Smooth muscle cell (in vitro differentiated cells): ENCODE measurements around the gene ARL15. TPM values are rescaled to one million over a fixed set of nuclear protein-coding genes. Genes with fewer than 3 reads are reported as not detected.
"Not testable (repeated sequence)": the region's sequence is repeated elsewhere in the genome, so short reads cannot be mapped to it uniquely, and the experiment has no call there.

Source experiments
- DNase-seq: peaks from one replicate; lab custom pipeline; 2025; ENCODE audit not compliant: unreplicated experiment; lab: John Stamatoyannopoulos, UW
- H2AFZ ChIP-seq: fragments of 200-600 bp; sonication (generic); 2 replicates; pipeline ENCODE4 v1.6.0; 2016; ENCODE audit warnings: antibody characterized with exemption, low read depth, mild to moderate bottlenecking
- H3F3A ChIP-seq: fragments of 200-600 bp; sonication (generic); 2 replicates; pipeline ENCODE4 v1.6.0; 2017; ENCODE audit warnings: antibody characterized with exemption, low read depth
- H3K27ac ChIP-seq: fragments of 200-600 bp; sonication (generic); 2 replicates; pipeline ENCODE4 v1.5.1; 2016; ENCODE audit warnings: low read depth, mild to moderate bottlenecking
- H3K27me3 ChIP-seq: fragments of 200-600 bp; sonication (generic); 2 replicates; pipeline ENCODE4 v1.6.1; 2016; ENCODE audit warnings: low read depth, mild to moderate bottlenecking
- H3K36me3 ChIP-seq: fragments of 200-600 bp; sonication (generic); 2 replicates; pipeline ENCODE4 v1.5.1; 2016; ENCODE audit warnings: low read depth
- H3K4me1 ChIP-seq: fragments of 200-600 bp; sonication (generic); 2 replicates; pipeline ENCODE4 v1.5.1; 2016; ENCODE audit warnings: low read depth
- H3K4me2 ChIP-seq: fragments of 200-600 bp; sonication (generic); 2 replicates; pipeline ENCODE4 v1.6.0; 2016; ENCODE audit warnings: mild to moderate bottlenecking
- H3K4me3 ChIP-seq: fragments of 200-600 bp; sonication (generic); 2 replicates; pipeline ENCODE4 v1.5.1; 2016; ENCODE audit warnings: mild to moderate bottlenecking
- H3K79me2 ChIP-seq: fragments of 200-600 bp; sonication (generic); 2 replicates; pipeline ENCODE4 v1.6.0; 2016; ENCODE audit warnings: low read depth, mild to moderate bottlenecking
- H3K9ac ChIP-seq: fragments of 200-600 bp; sonication (generic); 2 replicates; pipeline ENCODE4 v1.6.0; 2016; ENCODE audit warnings: low read depth
- H3K9me3 ChIP-seq: fragments of 200-600 bp; sonication (generic); replicated peaks from 2 replicates; pipeline ENCODE4 v1.5.1; 2016; ENCODE audit warnings: low read depth
- H4K20me1 ChIP-seq: fragments of 200-600 bp; sonication (generic); 2 replicates; pipeline ENCODE4 v1.6.0; 2016; ENCODE audit warnings: low read depth
- CTCF ChIP-seq: fragments of 200-600 bp; sonication (generic); IDR thresholded peaks from 2 replicates; pipeline ENCODE4 v1.5.1; 2017; ENCODE audit warnings: borderline replicate concordance, mild to moderate bottlenecking, antibody characterized with exemption; ENCODE audit not compliant: insufficient read depth, poor library complexity, severe bottlenecking
- WGBS: methylation state at CpG from one replicate; pipeline ENCODE4 v1.1.7; 2016; ENCODE audit warnings: low lambda C conversion rate; 5-methylcytosine and 5-hydroxymethylcytosine counted together
- microRNA counts: library from miRNA; unstranded; fragments of <30 nt; microRNA quantifications from one replicate; lab custom pipeline; 2016
- microRNA-seq: library from miRNA; unstranded; fragments of <30 nt; microRNA quantifications from one replicate; pipeline ENCODE4, GENCODE V29; 2016; ENCODE audit warnings: borderline number of aligned reads
- polyA plus RNA-seq: library from polyadenylated mRNA; unstranded; fragments of >200 nt; fragmentation: Nextera tagmentation; extraction: Ambion mirVana; gene quantifications from 2 replicates; pipeline ENCODE4 v1.2.1, GENCODE V29; 2016
- small RNA-seq: library from RNA; depleted of rRNA; stranded (forward); fragments of <200 nt; gene quantifications from one replicate; pipeline ENCODE3, GENCODE V24; 2014
- total RNA-seq: library from RNA; depleted of rRNA; stranded (reverse); fragments of >200 nt; gene quantifications from 2 replicates; pipeline ENCODE4 v1.2.3, GENCODE V29; 2014

The ARL15 gene
- total and polyA plus RNA-seq, 2 experiments from 2014 or later, result 9.8 to 51.1 TPM

- Histone ChIP-seq H3K36me3 (no peaks in the 10 kb centered on the region), H4K20me1 (no peaks in the 10 kb centered on the region), H3K4me2 (no peak overlapping the region), H2AFZ (no peak overlapping the region), H3K27me3 (no peaks in the 10 kb centered on the region), H3K79me2 (no peaks in the 10 kb centered on the region), H3F3A (no peaks in the 10 kb centered on the region), H3K27ac (no peak overlapping the region), H3K9me3 (no peaks in the 10 kb centered on the region), H3K4me3 (no peak overlapping the region), H3K4me1 (no peaks in the 10 kb centered on the region), H3K9ac (no peak overlapping the region)
- WGBS, result 79% methylated on average over 3 of the region's 3 CpGs
- no peak for DNase-seq
- TF ChIP-seq CTCF, result no peak
Measured at GRCh38 chr5:53856506-53856905, 453.9 kb downstream of the ARL15 start.

- H3K79me2 ChIP-seq, H3K9me3 ChIP-seq, H3F3A ChIP-seq, H3K27ac ChIP-seq, H3K27me3 ChIP-seq, H3K4me2 ChIP-seq, H3K36me3 ChIP-seq, H3K4me1 ChIP-seq, DNase-seq, H2AFZ ChIP-seq, H4K20me1 ChIP-seq, H3K9ac ChIP-seq, H3K4me3 ChIP-seq: not testable (repeated sequence)
- 96% methylated on average over 19 of the region's 19 CpGs for WGBS
Measured at GRCh38 chr5:53836851-53837430, 473.4 kb downstream of the ARL15 start.

- no peaks in the 10 kb centered on the region for H3K4me1 ChIP-seq
- H4K20me1 ChIP-seq, result no peaks in the 10 kb centered on the region
- H3K36me3 ChIP-seq, result no peaks in the 10 kb centered on the region
- H3K4me2 ChIP-seq, result no peak overlapping the region
- H3K79me2 ChIP-seq, result no peaks in the 10 kb centered on the region
- H3K9ac ChIP-seq, result no peak overlapping the region
- H3K9me3 ChIP-seq, result peaks cover 7% of the 10 kb centered on the region
- H3K4me3 ChIP-seq, result no peak overlapping the region
- no peaks in the 10 kb centered on the region for H3K27me3 ChIP-seq
- H2AFZ ChIP-seq, result no peak overlapping the region
- 93% methylated on average over 4 of the region's 4 CpGs for WGBS
- no peak overlapping the region for H3K27ac ChIP-seq
- DNase-seq, result no peak
- no peaks in the 10 kb centered on the region for H3F3A ChIP-seq
- no peak for TF ChIP-seq CTCF
Measured at GRCh38 chr5:53834500-53834899, 475.9 kb downstream of the ARL15 start.

MicroRNAs encoded within 50 kb of the gene (microRNA counts, 767-probe panel; counts per million panel counts)
- 183 counts per million for microRNA hsa-miR-581 (lab: Ali Mortazavi, UCI)

Small RNA genes within 50 kb of the gene (microRNA-seq; reads per million reads assigned to microRNA genes)
- gene MIR4459 (not detected), gene MIR581 (not detected)

Small RNA genes within 50 kb of the gene (small RNA-seq; reads per million reads assigned to genes)
- gene AC008873.1, result not detected
- not detected for gene MIR4459
- not detected for gene MIR581
- not detected for gene RNU6-272P

Other genes with a start within 250 kb of the ARL15 start
- gene HSPB3, start 145.1 kb upstream of the ARL15 start, total RNA-seq, result 3.1 and 5.5 TPM in 2 replicates
- 1.5 and 2.3 TPM in 2 replicates for gene HSPB3, start 145.1 kb upstream of the ARL15 start, polyA plus RNA-seq
- gene SNX18, start 207.2 kb upstream of the ARL15 start, total RNA-seq, result 16.7 and 17.5 TPM in 2 replicates
- 3.5 and 4.7 TPM in 2 replicates for gene SNX18, start 207.2 kb upstream of the ARL15 start, polyA plus RNA-seq